AG09309 (cell line): ENCODE measurements around the gene WDR7.
"Not testable (repeated sequence)": the region's sequence is repeated elsewhere in the genome, so short reads cannot be mapped to it uniquely, and the experiment has no call there.

Experiments used
- DNase-seq: peaks from one replicate; pipeline ENCODE4 v3.0.0-alpha.2; 2010; ENCODE audit warnings: low read depth
- H3K4me3 ChIP-seq: 2 replicates; pipeline ENCODE4 v1.5.1; 2011; ENCODE audit warnings: mild to moderate bottlenecking, low read depth, low read length, moderate library complexity; ENCODE audit not compliant: control insufficient read depth
- TF ChIP-seq, protein P1 (sequence below): IDR thresholded peaks from 2 replicates; pipeline ENCODE4 v1.5.1; 2011; ENCODE audit warnings: mild to moderate bottlenecking, low read depth, low read length, inconsistent platforms; ENCODE audit not compliant: insufficient read depth, control insufficient read depth; ENCODE audit errors: missing control alignments

WDR7 gene

DNA sequence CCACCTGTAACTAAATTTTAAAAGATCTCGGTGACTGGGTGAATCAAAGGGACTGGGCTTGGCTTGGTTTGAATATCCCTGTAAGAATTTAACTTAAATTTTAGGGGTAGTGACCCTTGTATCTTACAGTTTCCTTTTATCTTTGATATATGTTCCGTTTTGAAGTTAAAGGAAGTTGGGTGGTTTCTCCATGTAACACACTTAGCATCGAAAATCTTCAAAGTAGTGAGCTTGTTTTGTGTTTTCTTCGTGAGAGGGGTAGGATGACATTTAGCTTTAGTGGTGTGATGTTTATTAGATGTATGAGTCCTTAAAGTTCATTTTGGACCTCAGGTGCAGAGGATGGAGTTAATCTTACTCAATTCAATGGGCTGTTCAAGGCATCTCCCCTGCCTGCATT lies 1.6 kb downstream of the WDR7 start:
- DNase-seq, result no peak
- TF ChIP-seq, protein P1, sequence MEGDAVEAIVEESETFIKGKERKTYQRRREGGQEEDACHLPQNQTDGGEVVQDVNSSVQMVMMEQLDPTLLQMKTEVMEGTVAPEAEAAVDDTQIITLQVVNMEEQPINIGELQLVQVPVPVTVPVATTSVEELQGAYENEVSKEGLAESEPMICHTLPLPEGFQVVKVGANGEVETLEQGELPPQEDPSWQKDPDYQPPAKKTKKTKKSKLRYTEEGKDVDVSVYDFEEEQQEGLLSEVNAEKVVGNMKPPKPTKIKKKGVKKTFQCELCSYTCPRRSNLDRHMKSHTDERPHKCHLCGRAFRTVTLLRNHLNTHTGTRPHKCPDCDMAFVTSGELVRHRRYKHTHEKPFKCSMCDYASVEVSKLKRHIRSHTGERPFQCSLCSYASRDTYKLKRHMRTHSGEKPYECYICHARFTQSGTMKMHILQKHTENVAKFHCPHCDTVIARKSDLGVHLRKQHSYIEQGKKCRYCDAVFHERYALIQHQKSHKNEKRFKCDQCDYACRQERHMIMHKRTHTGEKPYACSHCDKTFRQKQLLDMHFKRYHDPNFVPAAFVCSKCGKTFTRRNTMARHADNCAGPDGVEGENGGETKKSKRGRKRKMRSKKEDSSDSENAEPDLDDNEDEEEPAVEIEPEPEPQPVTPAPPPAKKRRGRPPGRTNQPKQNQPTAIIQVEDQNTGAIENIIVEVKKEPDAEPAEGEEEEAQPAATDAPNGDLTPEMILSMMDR, result no peak
- H3K4me3 ChIP-seq, result no peak overlapping the region

DNA sequence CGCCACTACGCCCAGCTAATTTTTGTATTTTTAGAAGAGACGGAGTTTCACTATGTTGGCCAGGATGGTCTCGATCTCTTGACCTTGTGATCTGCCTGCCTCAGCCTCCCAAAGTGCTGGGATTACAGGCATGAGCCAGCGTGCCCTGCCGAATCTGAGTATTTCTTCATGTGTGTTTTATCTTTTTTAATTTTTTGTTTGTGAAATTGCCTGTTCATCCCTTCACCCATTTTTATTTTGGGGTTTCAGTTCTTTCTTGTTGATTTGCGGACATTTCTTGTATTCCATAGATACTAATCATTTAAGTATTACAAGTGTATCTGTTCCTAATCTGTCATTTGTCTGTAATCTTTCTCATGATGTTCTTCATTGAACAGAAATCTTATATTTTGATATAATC lies 3.1 kb downstream of the WDR7 start:
- DNase-seq, H3K4me3 ChIP-seq: not testable (repeated sequence)

DNA sequence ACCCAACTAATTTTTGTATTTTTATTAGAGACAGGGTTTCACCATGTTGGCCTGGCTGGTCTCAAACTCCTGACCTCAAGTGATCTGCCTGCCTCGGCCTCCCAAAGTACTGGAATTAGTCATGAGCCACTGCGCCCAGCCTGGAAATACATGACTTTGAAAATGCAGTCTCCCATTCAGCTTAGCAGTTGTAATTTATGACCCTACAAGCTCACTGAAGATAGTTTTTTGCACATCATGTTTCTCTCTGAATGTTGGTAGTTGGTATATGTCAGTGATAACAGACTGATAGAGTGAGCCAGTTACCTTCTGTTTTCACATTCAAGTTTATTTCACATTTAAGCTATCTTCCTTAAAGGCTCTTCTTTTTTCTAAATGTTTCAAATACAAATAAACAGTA lies 7.1 kb downstream of the WDR7 start:
- TF ChIP-seq, protein P1, result no peak
- H3K4me3 ChIP-seq, result no peak overlapping the region
- no peak for DNase-seq

DNA sequence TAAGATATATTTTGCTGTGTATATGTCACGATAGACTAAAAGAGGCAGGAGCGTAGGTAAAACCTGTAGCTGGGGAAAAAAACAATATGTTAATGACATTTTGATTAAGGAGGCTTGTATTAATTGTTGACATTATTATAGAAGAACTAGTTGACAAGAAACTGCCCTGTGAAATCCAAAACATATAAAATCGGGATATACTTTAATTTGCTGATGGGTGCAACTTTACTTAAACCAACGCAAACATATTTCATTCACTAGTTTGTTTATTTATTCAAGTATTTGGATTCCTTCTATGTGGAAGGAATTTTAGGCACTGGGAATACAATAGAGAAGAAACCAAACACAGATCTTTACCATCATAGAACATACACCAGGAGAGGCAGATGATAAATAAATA lies 8.0 kb downstream of the WDR7 start:
- H3K4me3 ChIP-seq, result no peak overlapping the region
- TF ChIP-seq, protein P1, result no peak
- DNase-seq, result no peak

DNA sequence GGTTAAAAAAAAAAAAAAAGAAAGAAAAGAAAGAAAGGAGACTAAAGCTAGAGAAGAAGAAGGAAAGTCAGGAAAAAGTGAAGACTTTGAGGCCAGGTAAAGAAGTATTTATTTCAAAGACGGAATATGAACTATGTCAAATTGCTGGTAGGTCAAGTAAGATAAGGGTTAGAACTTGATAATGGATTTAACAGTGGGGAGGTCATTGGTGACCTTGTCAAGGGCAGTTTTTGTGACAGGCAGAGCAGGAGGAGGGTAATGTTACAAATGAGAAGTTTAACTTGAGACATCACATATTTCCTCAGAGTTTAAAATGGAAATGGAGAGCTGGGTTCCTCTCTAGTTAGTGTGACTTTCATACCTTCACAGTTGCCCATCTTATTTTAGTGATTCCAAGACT lies 9.5 kb downstream of the WDR7 start:
- DNase-seq, result no peak
- TF ChIP-seq, protein P1, result no peak
- H3K4me3 ChIP-seq, result no peak overlapping the region

DNA sequence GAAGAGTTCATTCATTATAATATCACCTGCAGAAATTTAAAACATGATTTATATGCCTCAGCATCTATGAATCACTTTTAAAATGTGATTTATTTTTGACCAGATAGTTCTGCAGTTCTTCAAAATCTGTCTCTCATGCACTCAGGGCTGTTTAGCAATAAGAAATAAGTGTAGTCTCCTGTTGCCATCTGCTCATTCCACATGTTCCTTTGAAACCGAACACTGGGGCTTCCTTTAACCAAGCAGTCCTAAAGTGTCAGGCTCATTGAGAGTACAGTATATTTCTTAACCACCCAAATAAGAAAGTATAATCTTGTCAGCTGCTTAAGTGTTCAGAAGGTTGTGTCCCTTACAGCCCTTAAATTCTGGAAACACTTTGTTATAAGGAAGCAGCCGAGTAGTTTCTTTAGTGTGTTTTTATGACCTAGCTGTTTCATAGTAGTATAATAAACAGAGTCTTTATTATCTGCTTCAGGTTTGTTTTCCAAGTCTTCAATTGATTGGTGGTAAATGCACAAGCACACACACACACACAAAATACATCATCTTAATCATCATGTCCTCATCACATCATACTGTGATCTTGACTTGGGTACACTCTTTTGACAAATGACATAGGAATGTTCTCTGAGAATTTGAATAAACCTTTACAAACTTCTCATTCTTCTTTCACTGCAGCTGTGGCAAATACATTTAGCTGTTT lies 10.4 kb downstream of the WDR7 start:
- TF ChIP-seq, protein P1, result no peak
- DNase-seq, result no peak
- H3K4me3 ChIP-seq, result no peak overlapping the region

DNA sequence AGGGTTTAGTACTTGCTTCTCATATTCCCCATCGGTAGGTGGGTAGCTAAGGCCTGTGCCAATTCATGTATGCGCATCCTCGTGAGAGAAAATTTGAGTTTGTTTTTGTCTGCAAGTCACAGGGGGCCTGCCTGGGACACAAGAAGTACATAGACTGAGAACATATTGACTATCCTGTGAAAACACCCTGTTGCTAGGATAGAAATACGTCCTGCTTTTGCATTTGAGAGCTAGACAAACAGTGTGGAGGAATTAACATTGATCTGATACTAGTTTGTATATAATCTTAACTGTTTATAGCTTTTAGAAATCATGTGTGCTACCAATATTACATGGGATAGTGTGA lies 10.9 kb downstream of the WDR7 start:
- TF ChIP-seq, protein P1, result no peak
- DNase-seq, result no peak
- no peak overlapping the region for H3K4me3 ChIP-seq
